ENCODE results near the gene PALLD. TPM values are rescaled to one million over a fixed set of nuclear protein-coding genes. Genes with fewer than 3 reads are reported as not detected.

The PALLD gene
- total RNA-seq, 4 donors from 2014 or later: 266 to 761 (median 441) TPM

GRCh38 chr4:168841000-168841671 is 344.3 kb downstream of the PALLD start:
- intact Hi-C loops (cut with DNase I; ENCODE audit: low total_unique reads): no loop called here

DNA sequence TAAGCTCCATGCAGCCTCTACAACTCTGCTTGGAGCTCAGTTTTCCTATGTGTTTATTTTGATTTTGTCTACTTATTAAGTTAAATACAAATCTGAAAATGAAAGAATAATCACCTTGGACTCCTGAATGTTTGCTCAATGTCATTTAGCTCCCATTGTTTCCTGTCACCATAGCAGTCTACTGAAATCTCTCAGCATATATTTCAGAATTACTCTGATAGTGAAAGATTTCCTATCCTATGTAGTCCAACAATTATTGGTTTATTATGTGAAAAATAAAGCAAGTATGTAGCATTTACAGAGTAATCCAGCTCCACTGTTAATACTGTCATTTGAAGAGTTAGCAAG is 344.8 kb downstream of the PALLD start:
- Histone ChIP-seq H3K27me3 (no peaks in the 10 kb centered on the region), H3K27ac (peak overlapping the region; percentile 98 to 99), H3K4me3 (no peak overlapping the region), H3K36me3 (no peaks in the 10 kb centered on the region), H3K9me3 (no peaks in the 10 kb centered on the region), H3K4me1 (peaks cover 4 to 25% of the 10 kb centered on the region in 2 donors)
- intact Hi-C loops (cut with DNase I; ENCODE audit: low total_unique reads): no loop called here
- no peak for DNase-seq
- TF ChIP-seq CTCF (IDR thresholded peaks at IDR 0.05) (no peak), POLR2A (IDR thresholded peaks at IDR 0.05) (no peak)

More at GRCh38 chr4:168841000-168841671, 344.3 kb downstream of the PALLD start:
- H3K36me3 ChIP-seq: no peaks in the 10 kb centered on the region
- TF ChIP-seq CTCF (IDR thresholded peaks at IDR 0.05): no peak
- TF ChIP-seq POLR2A (IDR thresholded peaks at IDR 0.05): no peak
- H3K4me3 ChIP-seq: no peak overlapping the region
- no peak for DNase-seq
- H3K27ac ChIP-seq: peak overlapping the region; percentile 98 to 99
- H3K4me1 ChIP-seq: peaks cover 4 to 25% of the 10 kb centered on the region in 2 donors
- H3K27me3 ChIP-seq: no peaks in the 10 kb centered on the region
- no peaks in the 10 kb centered on the region for H3K9me3 ChIP-seq

DNA sequence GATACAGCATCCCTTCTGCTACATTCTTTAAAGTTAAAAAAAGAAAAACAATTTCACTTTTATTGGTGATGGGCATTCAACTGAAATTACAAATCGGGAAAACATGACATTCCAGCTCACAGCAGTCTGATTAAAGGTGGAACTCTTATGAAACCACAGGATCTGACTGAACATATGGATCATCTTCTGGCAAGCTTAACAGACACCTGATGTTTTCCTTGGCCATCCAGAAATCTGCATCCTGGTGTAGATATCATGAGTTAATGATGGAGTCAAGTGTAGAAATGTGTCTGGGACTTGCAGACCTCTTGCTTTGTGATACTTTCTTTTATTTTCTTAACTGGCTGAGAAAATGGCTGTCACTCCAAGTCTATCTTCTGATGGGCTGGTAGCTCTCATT is 345.3 kb downstream of the PALLD start:
- intact Hi-C loops (cut with DNase I; ENCODE audit: low total_unique reads): no loop called here
- peaks cover 4 to 30% of the 10 kb centered on the region in 2 donors for H3K4me1 ChIP-seq
- H3K27me3 ChIP-seq: no peaks in the 10 kb centered on the region
- no peaks in the 10 kb centered on the region for H3K36me3 ChIP-seq
- DNase-seq: no peak
- peak overlapping the region; percentile 98 to 99 for H3K27ac ChIP-seq
- no peak for TF ChIP-seq CTCF (IDR thresholded peaks at IDR 0.05)
- no peak for TF ChIP-seq POLR2A (IDR thresholded peaks at IDR 0.05)
- no peak overlapping the region for H3K4me3 ChIP-seq
- H3K9me3 ChIP-seq: no peaks in the 10 kb centered on the region

GRCh38 chr4:168843635-168844034 is 346.8 kb downstream of the PALLD start:
- DNase-seq: no peak
- H3K36me3 ChIP-seq: no peaks in the 10 kb centered on the region
- intact Hi-C loops (cut with DNase I; ENCODE audit: low total_unique reads): no loop called here
- H3K4me1 ChIP-seq: peaks cover 4 to 36% of the 10 kb centered on the region in 2 donors
- no peaks in the 10 kb centered on the region for H3K9me3 ChIP-seq
- H3K27me3 ChIP-seq: no peaks in the 10 kb centered on the region
- no peak overlapping the region for H3K4me3 ChIP-seq
- TF ChIP-seq CTCF (IDR thresholded peaks at IDR 0.05): no peak
- no peak for TF ChIP-seq POLR2A (IDR thresholded peaks at IDR 0.05)
- H3K27ac ChIP-seq: peak overlapping the region; percentile 98 to 99

- intact Hi-C loops (cut with DNase I; ENCODE audit: low total_unique reads): no loop called here
- DNase-seq: peak in 1 of 2 donors; percentile 51
- no peaks in the 10 kb centered on the region for H3K27me3 ChIP-seq
- no peaks in the 10 kb centered on the region for H3K36me3 ChIP-seq
- peaks cover 4 to 36% of the 10 kb centered on the region in 2 donors for H3K4me1 ChIP-seq
- H3K4me3 ChIP-seq: no peak overlapping the region
- no peaks in the 10 kb centered on the region for H3K9me3 ChIP-seq
- peak overlapping the region; percentile 98 to 99 for H3K27ac ChIP-seq
- TF ChIP-seq POLR2A (IDR thresholded peaks at IDR 0.05): no peak
- TF ChIP-seq CTCF (IDR thresholded peaks at IDR 0.05): no peak
Measured at GRCh38 chr4:168844353-168845049, 347.6 kb downstream of the PALLD start.
